Hepatocyte (in vitro differentiated cells): ENCODE data around the gene TNFAIP2. TPM values are rescaled to one million over a fixed set of nuclear protein-coding genes. Genes with fewer than 3 reads are reported as not detected.
A peak's percentile ranks its signal among the peaks of the same experiment; 100 is the strongest.

Experiments used
- DNase-seq: peaks from one replicate; pipeline ENCODE4 v3.0.0-alpha.2; 2016; ENCODE audit warnings: low spot score
- H2AFZ ChIP-seq: fragments of 200-600 bp; sonication (generic); 2 replicates; pipeline ENCODE4 v1.6.0; 2016; ENCODE audit warnings: antibody characterized with exemption, mild to moderate bottlenecking
- H3K27ac ChIP-seq: fragments of 200-600 bp; sonication (generic); 2 replicates; pipeline ENCODE4 v1.5.1; 2016; ENCODE audit warnings: mild to moderate bottlenecking
- H3K27me3 ChIP-seq: fragments of 200-600 bp; sonication (generic); 2 replicates; pipeline ENCODE4 v1.6.1; 2016
- H3K36me3 ChIP-seq: fragments of 200-600 bp; sonication (generic); replicated peaks from 2 replicates; pipeline ENCODE4 v1.5.1; 2016; ENCODE audit warnings: low read depth; ENCODE audit not compliant: insufficient read depth
- H3K4me1 ChIP-seq: fragments of 200-600 bp; sonication (generic); 2 replicates; pipeline ENCODE4 v1.5.1; 2016; ENCODE audit warnings: mild to moderate bottlenecking, moderate library complexity; ENCODE audit not compliant: insufficient read depth
- H3K4me2 ChIP-seq: fragments of 200-600 bp; sonication (generic); 2 replicates; pipeline ENCODE4 v1.6.0; 2016
- H3K4me3 ChIP-seq: fragments of 200-600 bp; sonication (generic); 2 replicates; pipeline ENCODE4 v1.5.1; 2016; ENCODE audit warnings: mild to moderate bottlenecking
- H3K79me2 ChIP-seq: fragments of 200-600 bp; sonication (generic); 2 replicates; pipeline ENCODE4 v1.6.0; 2017; ENCODE audit warnings: mild to moderate bottlenecking
- H3K9me2 ChIP-seq: fragments of 200-600 bp; sonication (generic); replicated peaks from 2 replicates; pipeline ENCODE4 v1.6.0; 2017; ENCODE audit warnings: mild to moderate bottlenecking; ENCODE audit not compliant: insufficient read depth
- H3K9me3 ChIP-seq: fragments of 200-600 bp; sonication (generic); 2 replicates; pipeline ENCODE4 v1.5.1; 2016; ENCODE audit warnings: low read depth, mild to moderate bottlenecking
- H4K20me1 ChIP-seq: fragments of 200-600 bp; sonication (generic); 2 replicates; pipeline ENCODE4 v1.6.0; 2016; ENCODE audit warnings: mild to moderate bottlenecking; ENCODE audit not compliant: insufficient read depth, poor library complexity, severe bottlenecking
- EZH2 ChIP-seq: fragments of 200-600 bp; sonication (generic); IDR thresholded peaks from 2 replicates; pipeline ENCODE4 v1.6.1; 2016; ENCODE audit warnings: antibody characterized with exemption, mild to moderate bottlenecking, borderline replicate concordance
- EZH2phosphoT487 ChIP-seq: fragments of 200-600 bp; sonication (generic); IDR thresholded peaks from one replicate; pipeline ENCODE4 v1.6.1; 2018; ENCODE audit warnings: antibody characterized with exemption, mild to moderate bottlenecking, low read depth, moderate library complexity; ENCODE audit not compliant: unreplicated experiment, severe bottlenecking
- WGBS: methylation state at CpG from one replicate; pipeline ENCODE4 v1.1.6; 2016; ENCODE audit warnings: low lambda C conversion rate; ENCODE audit errors: missing lambda C conversion rate; 5-methylcytosine and 5-hydroxymethylcytosine counted together
- polyA plus RNA-seq: library from polyadenylated mRNA; unstranded; fragments of >200 nt; fragmentation: Nextera tagmentation; extraction: Ambion mirVana; gene quantifications from 2 replicates; pipeline ENCODE4 v1.2.1, GENCODE V29; 2016
- total RNA-seq: library from RNA; depleted of rRNA; stranded (reverse); fragments of >200 nt; gene quantifications from 2 replicates; pipeline ENCODE4 v1.2.3, GENCODE V29; 2014
- TF ChIP-seq, protein P1 (sequence below): fragments of 200-600 bp; sonication (generic); IDR thresholded peaks from 2 replicates; pipeline ENCODE4 v1.5.1; 2016; ENCODE audit warnings: antibody characterized with exemption, mild to moderate bottlenecking; ENCODE audit not compliant: poor library complexity

The TNFAIP2 gene
- total and polyA plus RNA-seq, 2 experiments from 2014 or later, result 14.2 to 16.0 TPM

DNA sequence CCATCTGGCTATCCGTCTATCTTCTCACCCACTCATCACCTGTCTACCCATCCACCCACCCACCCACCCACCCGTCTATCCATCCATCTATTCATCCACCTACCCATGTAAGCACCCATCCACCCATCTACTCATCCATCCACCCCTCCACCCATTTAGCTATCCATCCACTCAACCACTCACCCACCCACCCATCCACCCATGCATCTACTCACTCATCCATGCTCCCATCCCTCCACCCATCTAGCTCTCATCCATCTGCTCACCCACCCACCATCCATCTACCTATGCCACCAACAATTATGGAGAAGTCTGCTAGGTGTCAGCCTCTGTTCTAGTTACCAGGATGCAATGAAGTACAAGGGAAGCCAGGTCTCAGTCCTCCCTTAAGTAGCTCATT lies 11.1 kb downstream of the TNFAIP2 start:
- Histone ChIP-seq H4K20me1 (no peaks in the 10 kb centered on the region), H3K4me1 (peaks cover 50% of the 10 kb centered on the region), H3K4me3 (no peak overlapping the region), H3K9me3 (no peaks in the 10 kb centered on the region), H3K27me3 (no peaks in the 10 kb centered on the region), H3K4me2 (no peak overlapping the region), H3K27ac (no peak overlapping the region), H2AFZ (no peak overlapping the region), H3K9me2 (no peaks in the 10 kb centered on the region), H3K79me2 (no peaks in the 10 kb centered on the region), H3K36me3 (no peaks in the 10 kb centered on the region)
- DNase-seq, result no peak
- WGBS, result no CpG with 5 or more reads among the region's 2 CpGs
- TF ChIP-seq, protein P1, sequence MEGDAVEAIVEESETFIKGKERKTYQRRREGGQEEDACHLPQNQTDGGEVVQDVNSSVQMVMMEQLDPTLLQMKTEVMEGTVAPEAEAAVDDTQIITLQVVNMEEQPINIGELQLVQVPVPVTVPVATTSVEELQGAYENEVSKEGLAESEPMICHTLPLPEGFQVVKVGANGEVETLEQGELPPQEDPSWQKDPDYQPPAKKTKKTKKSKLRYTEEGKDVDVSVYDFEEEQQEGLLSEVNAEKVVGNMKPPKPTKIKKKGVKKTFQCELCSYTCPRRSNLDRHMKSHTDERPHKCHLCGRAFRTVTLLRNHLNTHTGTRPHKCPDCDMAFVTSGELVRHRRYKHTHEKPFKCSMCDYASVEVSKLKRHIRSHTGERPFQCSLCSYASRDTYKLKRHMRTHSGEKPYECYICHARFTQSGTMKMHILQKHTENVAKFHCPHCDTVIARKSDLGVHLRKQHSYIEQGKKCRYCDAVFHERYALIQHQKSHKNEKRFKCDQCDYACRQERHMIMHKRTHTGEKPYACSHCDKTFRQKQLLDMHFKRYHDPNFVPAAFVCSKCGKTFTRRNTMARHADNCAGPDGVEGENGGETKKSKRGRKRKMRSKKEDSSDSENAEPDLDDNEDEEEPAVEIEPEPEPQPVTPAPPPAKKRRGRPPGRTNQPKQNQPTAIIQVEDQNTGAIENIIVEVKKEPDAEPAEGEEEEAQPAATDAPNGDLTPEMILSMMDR, result no peak
- TF ChIP-seq EZH2phosphoT487 (no peak), EZH2 (no peak)

DNA sequence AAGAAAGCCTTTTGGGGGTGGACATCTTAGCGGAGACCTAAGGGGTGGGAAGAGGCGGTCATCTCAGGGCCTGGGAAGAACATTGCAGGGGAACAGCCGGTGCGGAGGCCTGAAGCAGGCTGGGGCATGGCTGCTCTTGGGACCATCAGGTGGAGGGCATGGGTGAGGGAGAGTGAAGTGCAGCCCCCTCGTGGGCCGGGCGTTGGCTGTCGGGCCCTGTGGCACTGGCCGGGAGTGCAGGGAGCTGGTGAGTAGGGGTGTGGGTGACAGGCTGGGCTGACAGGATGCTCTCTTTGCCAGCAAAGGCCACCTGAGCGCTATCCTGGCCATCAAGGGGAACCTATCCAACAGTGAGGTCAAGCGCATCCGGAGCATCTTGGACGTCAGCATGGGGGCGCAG lies 11.7 kb downstream of the TNFAIP2 start:
- no peak overlapping the region for H3K4me3 ChIP-seq
- H3K4me1 ChIP-seq, result peaks cover 56% of the 10 kb centered on the region
- no peak overlapping the region for H3K4me2 ChIP-seq
- H4K20me1 ChIP-seq, result no peaks in the 10 kb centered on the region
- H3K27ac ChIP-seq, result no peak overlapping the region
- no peaks in the 10 kb centered on the region for H3K79me2 ChIP-seq
- no peaks in the 10 kb centered on the region for H3K9me3 ChIP-seq
- WGBS, result 95% methylated on average over 14 of the region's 14 CpGs
- no peaks in the 10 kb centered on the region for H3K27me3 ChIP-seq
- H3K9me2 ChIP-seq, result no peaks in the 10 kb centered on the region
- DNase-seq, result no peak
- no peaks in the 10 kb centered on the region for H3K36me3 ChIP-seq
- TF ChIP-seq EZH2 (no peak), EZH2phosphoT487 (no peak)
- TF ChIP-seq, protein P1, result no peak
- no peak overlapping the region for H2AFZ ChIP-seq

DNA sequence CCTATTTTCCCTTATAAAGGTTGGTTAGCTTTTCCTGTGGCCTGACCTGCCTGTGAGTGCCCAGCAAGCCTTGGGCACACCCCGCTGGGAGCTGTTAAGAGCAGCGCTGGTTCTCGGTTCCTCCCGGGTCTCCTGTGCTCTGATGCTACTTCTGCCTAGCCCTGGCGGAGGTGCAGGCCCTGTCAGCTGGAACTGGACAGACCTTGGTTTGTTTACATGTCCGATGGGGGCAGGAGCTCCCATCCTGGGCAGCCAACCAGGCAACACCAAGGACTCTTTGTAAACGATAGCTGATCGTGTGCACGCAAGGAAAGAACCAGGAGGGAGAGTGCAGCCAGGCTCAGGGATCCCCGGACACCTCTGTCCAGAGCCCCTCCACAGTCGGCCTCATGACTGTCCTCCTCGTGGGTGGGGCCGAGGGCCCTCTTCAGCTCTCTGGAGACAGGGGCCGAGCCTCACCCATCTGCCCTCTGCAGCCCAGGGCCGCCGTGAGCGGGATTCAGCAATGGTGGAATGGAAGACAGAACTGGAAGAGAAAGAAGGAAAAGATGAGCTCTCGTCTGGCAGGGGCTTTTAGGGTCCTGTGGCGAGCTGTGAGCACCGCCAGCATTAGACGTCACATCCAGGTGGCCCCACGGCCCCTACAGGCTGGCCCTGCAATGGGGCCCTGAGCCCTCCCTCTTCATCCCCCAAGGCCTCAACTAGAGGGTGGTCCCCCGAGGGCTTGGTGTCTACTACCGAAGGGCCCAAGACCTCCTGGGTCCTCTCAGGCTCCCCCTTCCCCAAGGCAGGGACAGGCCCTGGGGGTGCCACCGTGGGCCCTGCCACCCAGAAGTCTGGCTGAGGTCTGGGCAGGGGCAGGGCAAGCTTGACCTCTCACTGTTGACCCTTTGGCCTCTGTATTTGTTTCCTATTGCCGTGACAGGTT lies 12.3 kb downstream of the TNFAIP2 start:
- no peak overlapping the region for H2AFZ ChIP-seq

DNA sequence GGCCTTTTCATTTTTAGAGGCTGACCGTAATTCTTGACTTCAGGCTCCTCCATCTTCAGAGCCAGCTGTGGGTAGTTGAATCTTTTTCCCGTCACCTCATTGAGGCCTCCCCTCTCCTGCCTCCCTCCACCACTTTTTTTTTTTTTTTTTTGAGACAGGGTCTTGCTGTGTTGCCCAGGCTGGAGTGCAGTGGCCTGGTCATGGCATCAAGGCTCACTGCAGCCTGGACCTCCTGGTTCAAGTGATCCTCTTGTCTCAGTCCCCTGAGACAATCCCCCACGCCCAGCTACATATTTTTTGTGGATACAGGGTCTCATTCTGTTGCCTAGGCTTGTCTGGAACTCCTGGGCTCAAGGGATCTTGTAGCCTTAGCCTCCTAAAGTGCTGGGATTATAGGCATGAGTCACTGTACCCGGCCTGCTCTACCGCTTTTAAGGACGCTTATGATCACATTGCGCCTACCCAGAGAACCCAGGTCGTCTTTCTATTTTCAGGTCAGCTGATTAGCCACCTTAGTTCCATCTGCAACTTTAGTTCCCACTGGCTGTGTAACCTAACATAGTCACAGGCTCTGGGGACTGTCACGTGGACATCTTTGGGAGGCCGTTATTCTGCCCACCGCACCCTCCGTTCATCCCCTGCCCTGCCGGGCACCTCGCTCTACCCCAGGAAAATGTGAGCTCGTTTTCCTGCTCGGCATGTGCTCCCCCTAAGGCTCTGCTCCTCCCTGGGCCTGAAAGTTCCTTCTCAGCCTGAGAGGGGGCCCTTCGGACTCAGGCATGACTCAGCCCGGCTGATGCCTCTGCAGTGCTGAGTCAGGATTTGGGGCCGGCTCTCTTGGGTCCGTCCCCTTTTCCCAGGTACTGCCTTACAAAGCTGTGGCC lies 13.4 kb downstream of the TNFAIP2 start:
- Histone ChIP-seq H3K36me3 (no peaks in the 10 kb centered on the region), H2AFZ (no peak overlapping the region), H3K9me3 (no peaks in the 10 kb centered on the region), H3K4me2 (peak overlapping the region; percentile 28), H3K79me2 (no peaks in the 10 kb centered on the region), H3K4me3 (no peak overlapping the region), H3K27me3 (no peaks in the 10 kb centered on the region), H3K27ac (peak overlapping the region; percentile 87), H4K20me1 (no peaks in the 10 kb centered on the region), H3K9me2 (no peaks in the 10 kb centered on the region), H3K4me1 (peaks cover 46% of the 10 kb centered on the region)
- DNase-seq, result peak; percentile 85
- TF ChIP-seq, protein P1, result no peak
- TF ChIP-seq EZH2phosphoT487 (no peak), EZH2 (no peak)
- WGBS, result 56% methylated on average over 20 of the region's 20 CpGs

More for the DNA sequence above, 12.3 kb downstream of the TNFAIP2 start:
- Histone ChIP-seq H3K4me1 (peaks cover 54% of the 10 kb centered on the region), H3K36me3 (no peaks in the 10 kb centered on the region), H3K79me2 (no peaks in the 10 kb centered on the region), H4K20me1 (no peaks in the 10 kb centered on the region), H3K27ac (peak overlapping the region; percentile 87), H3K4me3 (no peak overlapping the region), H3K4me2 (no peak overlapping the region), H3K9me3 (no peaks in the 10 kb centered on the region), H3K9me2 (no peaks in the 10 kb centered on the region), H3K27me3 (no peaks in the 10 kb centered on the region)
- TF ChIP-seq EZH2, result no peak
- no peak for DNase-seq
- 90% methylated on average over 25 of the region's 26 CpGs for WGBS
